Kidney epithelial cell (primary cell): ENCODE data around the gene QRICH2. TPM values are rescaled to one million over a fixed set of nuclear protein-coding genes. Genes with fewer than 3 reads are reported as not detected.
"Not testable (repeated sequence)": the region's sequence is repeated elsewhere in the genome, so short reads cannot be mapped to it uniquely, and the experiment has no call there.

Source experiments
- DNase-seq: peaks from one replicate; pipeline ENCODE4 v3.0.0-alpha.2; 2010; ENCODE audit warnings: low read depth
- H3K27me3 ChIP-seq: 2 replicates; pipeline ENCODE4 v1.6.0; 2011; ENCODE audit warnings: low read length; ENCODE audit not compliant: control insufficient read depth, insufficient read depth
- H3K36me3 ChIP-seq: 2 replicates; pipeline ENCODE4 v1.5.1; 2011; ENCODE audit warnings: low read length; ENCODE audit not compliant: control insufficient read depth, insufficient read depth
- H3K4me3 ChIP-seq: 2 replicates; pipeline ENCODE4 v1.5.1; 2011; ENCODE audit warnings: low read depth, mild to moderate bottlenecking, control low read depth, low read length
- total RNA-seq: library from RNA; depleted of rRNA; stranded (reverse); fragments of >200 nt; gene quantifications from 2 replicates; pipeline ENCODE4 v1.2.3, GENCODE V29; 2015
- TF ChIP-seq, protein P1 (sequence below): IDR thresholded peaks from 2 replicates; pipeline ENCODE4 v1.5.1; 2011; ENCODE audit warnings: mild to moderate bottlenecking, moderate library complexity, low read length, control low read depth, inconsistent platforms; ENCODE audit not compliant: insufficient read depth, poor library complexity, severe bottlenecking

Gene QRICH2
- total RNA-seq, 1 donor from 2014 or later: 3.3 TPM

DNA sequence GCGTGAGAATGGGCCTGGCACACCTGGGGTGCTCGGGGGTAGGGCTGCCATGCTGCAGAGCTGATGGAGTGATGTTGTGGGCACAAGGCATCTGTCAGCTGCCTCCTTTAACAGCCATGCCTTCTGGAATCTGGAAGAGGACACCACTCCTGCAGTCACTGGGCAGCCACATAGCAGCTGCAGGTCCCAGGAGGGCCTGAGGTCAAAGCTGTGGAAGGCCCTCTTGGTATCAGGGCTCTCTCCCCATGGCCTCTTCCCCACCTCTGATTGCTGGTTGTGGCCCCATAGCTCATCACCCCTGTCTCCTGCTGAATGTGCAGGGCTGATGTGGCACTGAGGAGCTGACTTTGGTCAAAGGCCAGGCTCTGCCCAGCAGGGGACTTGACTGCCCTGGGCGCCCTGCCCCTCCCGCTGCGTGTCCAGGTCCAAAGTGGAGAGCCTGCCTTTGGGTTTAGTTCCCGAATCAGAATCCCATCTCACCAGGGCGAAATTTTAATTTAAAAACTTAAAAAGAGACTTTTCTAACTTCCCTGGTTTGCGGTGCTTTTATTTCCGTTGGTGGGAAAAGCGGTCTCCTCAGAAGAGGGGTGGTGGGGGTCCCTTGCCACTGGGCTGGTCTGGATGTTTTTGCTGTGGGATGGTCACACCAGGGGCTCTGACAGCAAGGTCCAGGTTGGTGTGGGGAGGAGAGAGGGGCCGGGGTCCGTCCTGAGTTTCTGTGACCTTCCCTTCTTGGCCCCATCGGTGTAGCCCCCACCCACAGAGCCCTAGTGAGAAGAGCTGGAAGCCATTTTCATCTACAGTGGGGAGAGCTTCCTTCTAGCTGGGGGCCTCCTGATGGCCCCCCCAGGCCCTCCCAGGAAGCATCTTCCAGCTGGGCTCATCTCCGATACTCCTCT is 37.1 kb downstream of the QRICH2 start:
- H3K27me3 ChIP-seq: no peaks in the 10 kb centered on the region
- TF ChIP-seq, protein P1, sequence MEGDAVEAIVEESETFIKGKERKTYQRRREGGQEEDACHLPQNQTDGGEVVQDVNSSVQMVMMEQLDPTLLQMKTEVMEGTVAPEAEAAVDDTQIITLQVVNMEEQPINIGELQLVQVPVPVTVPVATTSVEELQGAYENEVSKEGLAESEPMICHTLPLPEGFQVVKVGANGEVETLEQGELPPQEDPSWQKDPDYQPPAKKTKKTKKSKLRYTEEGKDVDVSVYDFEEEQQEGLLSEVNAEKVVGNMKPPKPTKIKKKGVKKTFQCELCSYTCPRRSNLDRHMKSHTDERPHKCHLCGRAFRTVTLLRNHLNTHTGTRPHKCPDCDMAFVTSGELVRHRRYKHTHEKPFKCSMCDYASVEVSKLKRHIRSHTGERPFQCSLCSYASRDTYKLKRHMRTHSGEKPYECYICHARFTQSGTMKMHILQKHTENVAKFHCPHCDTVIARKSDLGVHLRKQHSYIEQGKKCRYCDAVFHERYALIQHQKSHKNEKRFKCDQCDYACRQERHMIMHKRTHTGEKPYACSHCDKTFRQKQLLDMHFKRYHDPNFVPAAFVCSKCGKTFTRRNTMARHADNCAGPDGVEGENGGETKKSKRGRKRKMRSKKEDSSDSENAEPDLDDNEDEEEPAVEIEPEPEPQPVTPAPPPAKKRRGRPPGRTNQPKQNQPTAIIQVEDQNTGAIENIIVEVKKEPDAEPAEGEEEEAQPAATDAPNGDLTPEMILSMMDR: no peak
- no peak overlapping the region for H3K4me3 ChIP-seq
- no peak for DNase-seq
- H3K36me3 ChIP-seq: peaks cover 2% of the 10 kb centered on the region

DNA sequence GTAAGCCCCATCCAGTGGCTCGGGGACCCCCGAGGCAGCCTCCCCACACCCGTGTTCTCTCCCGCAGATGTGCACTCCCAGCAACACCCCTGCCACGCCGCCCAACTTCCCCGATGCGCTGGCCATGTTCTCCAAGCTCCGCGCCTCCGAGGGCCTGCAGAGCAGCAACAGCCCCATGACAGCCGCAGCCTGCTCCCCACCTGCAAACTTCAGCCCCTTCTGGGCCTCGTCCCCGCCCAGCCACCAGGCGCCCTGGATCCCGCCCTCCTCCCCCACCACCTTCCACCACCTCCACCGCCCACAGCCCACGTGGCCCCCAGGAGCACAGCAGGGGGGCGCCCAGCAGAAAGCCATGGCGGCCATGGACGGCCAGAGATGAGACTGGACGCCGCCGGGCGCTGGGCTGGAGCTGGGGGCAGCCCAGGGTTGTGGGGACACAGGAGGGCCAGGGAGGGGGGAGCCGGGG is 37.9 kb downstream of the QRICH2 start:
- TF ChIP-seq, protein P1: no peak
- no peak for DNase-seq

DNA sequence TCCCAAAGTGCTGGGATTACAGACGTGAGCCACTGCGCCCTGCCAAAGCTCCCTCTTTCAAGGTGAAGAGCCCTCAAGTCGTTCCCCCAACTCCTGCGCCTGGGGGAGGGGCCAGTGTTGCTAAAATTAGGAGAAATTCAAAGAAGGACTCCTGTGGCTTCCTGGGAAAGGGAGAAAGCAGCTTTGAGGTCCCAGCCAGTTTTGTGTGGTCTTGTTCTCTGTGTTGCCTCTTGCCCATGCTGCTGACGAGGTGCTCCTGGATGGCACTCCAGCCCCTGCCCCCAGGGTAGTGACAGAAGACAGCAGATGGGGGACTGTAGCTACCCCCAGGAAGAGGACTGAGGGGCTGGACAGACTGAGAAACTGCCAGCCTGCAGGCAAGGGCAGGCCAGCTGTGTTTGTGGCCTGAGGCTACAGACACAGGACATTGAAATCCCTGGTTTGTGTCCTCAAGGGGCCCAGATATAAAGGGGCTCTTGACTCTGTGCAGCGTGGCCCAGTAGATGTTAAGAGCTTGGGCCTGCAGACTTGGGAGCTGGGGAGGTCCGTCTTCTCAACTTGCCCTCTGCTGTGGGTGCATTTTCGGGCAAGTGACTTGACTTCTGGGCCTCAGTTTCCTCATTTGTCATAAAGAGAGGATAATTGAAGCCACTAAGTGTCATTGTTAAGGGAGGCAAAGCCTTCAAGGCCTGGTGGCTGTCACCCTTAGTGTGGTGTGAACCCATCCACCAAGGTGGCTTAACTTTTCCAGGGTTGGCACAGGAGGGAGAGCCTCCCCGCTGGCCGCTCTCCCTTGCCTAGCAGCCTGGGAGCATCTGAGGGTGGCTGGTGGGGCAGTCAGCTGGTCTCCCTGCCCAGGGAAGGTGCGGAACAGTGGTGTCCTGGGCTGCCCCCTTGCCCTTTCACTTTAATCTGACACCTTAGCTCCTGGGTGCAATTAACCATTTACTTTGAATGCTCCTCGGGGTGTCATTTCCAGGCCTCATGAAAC is 38.8 kb downstream of the QRICH2 start:
- TF ChIP-seq, protein P1: no peak
- no peak overlapping the region for H3K4me3 ChIP-seq
- H3K27me3 ChIP-seq: no peaks in the 10 kb centered on the region
- DNase-seq: no peak
- peaks cover 2% of the 10 kb centered on the region for H3K36me3 ChIP-seq

More for the DNA sequence above, 37.9 kb downstream of the QRICH2 start:
- Histone ChIP-seq H3K4me3 (no peak overlapping the region), H3K27me3 (no peaks in the 10 kb centered on the region), H3K36me3 (peaks cover 2% of the 10 kb centered on the region)

DNA sequence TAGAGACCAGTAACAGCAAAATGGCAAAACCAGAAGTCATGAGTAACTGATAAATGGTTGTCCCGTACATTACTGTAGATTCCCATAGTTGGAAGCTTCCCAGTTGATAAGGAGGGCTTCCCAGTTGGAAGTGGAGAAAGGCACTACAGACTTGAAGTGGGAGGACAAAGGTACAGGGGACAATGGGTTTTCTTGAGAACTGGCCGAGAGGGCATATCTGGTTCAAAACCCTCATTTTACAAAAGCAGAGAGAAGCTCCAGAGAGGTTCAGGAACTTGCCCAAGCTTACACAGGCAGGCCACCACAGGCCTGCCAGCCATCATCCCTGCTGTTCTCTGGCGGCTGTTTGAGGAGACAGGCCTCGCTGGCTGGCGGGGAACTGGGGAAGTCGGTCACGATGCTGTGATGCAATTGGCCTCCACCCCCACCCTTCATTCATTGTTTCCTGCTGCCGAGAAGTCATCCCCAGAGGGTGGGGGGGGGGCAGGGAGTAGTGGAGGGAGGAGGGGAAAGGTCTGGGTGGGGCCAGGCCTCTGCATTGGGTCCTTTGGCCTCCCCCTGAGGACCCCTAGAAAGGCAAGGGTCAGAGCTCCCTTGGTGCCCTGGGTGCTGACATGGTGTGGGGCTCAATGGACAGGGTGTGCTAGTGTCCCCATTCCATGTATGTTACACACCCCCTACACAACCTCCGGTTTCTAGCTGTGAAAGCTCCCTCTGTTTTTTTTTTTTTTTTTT is 39.9 kb downstream of the QRICH2 start:
- Histone ChIP-seq H3K36me3 (peaks cover 2% of the 10 kb centered on the region), H3K4me3 (no peak overlapping the region), H3K27me3 (no peaks in the 10 kb centered on the region)
- TF ChIP-seq, protein P1: no peak
- DNase-seq: no peak

DNA sequence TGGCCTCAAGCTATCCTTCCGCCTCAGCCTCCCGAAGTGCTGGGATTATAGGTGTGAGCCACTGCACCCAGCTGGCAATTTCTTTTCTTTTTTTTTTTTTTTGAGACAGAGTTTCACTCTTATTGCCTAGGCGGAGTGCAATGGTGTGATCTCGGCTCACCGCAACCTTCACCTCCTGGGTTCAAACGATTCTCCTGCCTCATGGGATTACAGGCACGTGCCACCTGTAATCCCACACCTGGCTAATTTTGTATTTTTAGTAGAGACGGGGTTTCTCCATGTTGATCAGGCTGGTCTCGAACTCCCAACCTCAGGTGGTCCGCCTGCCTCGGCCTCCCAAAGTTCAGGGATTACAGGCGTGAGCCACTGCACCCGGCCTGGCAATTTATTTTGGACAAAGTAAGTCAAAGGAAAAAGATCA is 40.5 kb downstream of the QRICH2 start:
- not testable (repeated sequence) for DNase-seq, H3K36me3 ChIP-seq, H3K4me3 ChIP-seq, H3K27me3 ChIP-seq
